ENCODE data around the gene SLC6A11. TPM values are rescaled to one million over a fixed set of nuclear protein-coding genes. Genes with fewer than 3 reads are reported as not detected.

The SLC6A11 gene
- total RNA-seq, 4 donors from 2014 or later = 0.30 to 0.44 (median 0.42) TPM; not detected in 1

GRCh38 chr3:10936686-10937085 lies 120.7 kb downstream of the SLC6A11 start:
- Histone ChIP-seq H3K4me1 (peaks cover 0 to 22% (median 0%) of the 10 kb centered on the region in 4 donors), H3K27me3 (no peaks in the 10 kb centered on the region), H3K4me3 (no peak overlapping the region), H3K36me3 (no peaks in the 10 kb centered on the region), H3K9me3 (no peaks in the 10 kb centered on the region), H3K27ac (no peak overlapping the region)
- DNase-seq (ENCODE audit: low spot score in 2 of 2) = no peak
- 66 to 72% methylated on average over 7 of the region's 7 CpGs for WGBS, 2 donors
- TF ChIP-seq POLR2A (IDR thresholded peaks at IDR 0.05) (no peak), EP300 (IDR thresholded peaks at IDR 0.05) (no peak)
- TF ChIP-seq, protein P1, sequence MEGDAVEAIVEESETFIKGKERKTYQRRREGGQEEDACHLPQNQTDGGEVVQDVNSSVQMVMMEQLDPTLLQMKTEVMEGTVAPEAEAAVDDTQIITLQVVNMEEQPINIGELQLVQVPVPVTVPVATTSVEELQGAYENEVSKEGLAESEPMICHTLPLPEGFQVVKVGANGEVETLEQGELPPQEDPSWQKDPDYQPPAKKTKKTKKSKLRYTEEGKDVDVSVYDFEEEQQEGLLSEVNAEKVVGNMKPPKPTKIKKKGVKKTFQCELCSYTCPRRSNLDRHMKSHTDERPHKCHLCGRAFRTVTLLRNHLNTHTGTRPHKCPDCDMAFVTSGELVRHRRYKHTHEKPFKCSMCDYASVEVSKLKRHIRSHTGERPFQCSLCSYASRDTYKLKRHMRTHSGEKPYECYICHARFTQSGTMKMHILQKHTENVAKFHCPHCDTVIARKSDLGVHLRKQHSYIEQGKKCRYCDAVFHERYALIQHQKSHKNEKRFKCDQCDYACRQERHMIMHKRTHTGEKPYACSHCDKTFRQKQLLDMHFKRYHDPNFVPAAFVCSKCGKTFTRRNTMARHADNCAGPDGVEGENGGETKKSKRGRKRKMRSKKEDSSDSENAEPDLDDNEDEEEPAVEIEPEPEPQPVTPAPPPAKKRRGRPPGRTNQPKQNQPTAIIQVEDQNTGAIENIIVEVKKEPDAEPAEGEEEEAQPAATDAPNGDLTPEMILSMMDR (IDR thresholded peaks at IDR 0.05) = no peak

GRCh38 chr3:10937141-10937825 lies 121.3 kb downstream of the SLC6A11 start:
- H3K4me3 ChIP-seq = no peak overlapping the region

GRCh38 chr3:10939556-10939955 lies 123.5 kb downstream of the SLC6A11 start:
- TF ChIP-seq, protein P1 (IDR thresholded peaks at IDR 0.05) = no peak
- TF ChIP-seq EP300 (IDR thresholded peaks at IDR 0.05) (no peak), POLR2A (IDR thresholded peaks at IDR 0.05) (no peak)
- H3K27me3 ChIP-seq = no peaks in the 10 kb centered on the region
- WGBS, 2 donors = 88 to 91% methylated on average over 4 of the region's 4 CpGs
- H3K4me1 ChIP-seq = peaks cover 0 to 7% (median 0%) of the 10 kb centered on the region in 4 donors
- no peaks in the 10 kb centered on the region for H3K36me3 ChIP-seq
- H3K9me3 ChIP-seq = peaks cover 0 to 7% (median 0%) of the 10 kb centered on the region in 4 donors
- no peak overlapping the region for H3K27ac ChIP-seq
- H3K4me3 ChIP-seq = no peak overlapping the region
- DNase-seq (ENCODE audit: low spot score in 2 of 2) = no peak

More at GRCh38 chr3:10937141-10937825, 121.3 kb downstream of the SLC6A11 start:
- peaks cover 0 to 22% (median 0%) of the 10 kb centered on the region in 4 donors for H3K4me1 ChIP-seq
- H3K27ac ChIP-seq = no peak overlapping the region
- no peak for DNase-seq (ENCODE audit: low spot score in 2 of 2)
- WGBS, 2 donors = 84 to 87% methylated on average over 11 to 12 of the region's 12 CpGs
- no peaks in the 10 kb centered on the region for H3K36me3 ChIP-seq
- peaks cover 0 to 3% (median 0%) of the 10 kb centered on the region in 4 donors for H3K9me3 ChIP-seq
- no peaks in the 10 kb centered on the region for H3K27me3 ChIP-seq
- TF ChIP-seq EP300 (IDR thresholded peaks at IDR 0.05) (no peak), POLR2A (IDR thresholded peaks at IDR 0.05) (no peak)
- TF ChIP-seq, protein P1 (IDR thresholded peaks at IDR 0.05) = no peak

- H3K27me3 ChIP-seq = no peaks in the 10 kb centered on the region
These were observed 124.1 kb downstream of the SLC6A11 start for GRCh38 chr3:10940106-10940505.

DNA sequence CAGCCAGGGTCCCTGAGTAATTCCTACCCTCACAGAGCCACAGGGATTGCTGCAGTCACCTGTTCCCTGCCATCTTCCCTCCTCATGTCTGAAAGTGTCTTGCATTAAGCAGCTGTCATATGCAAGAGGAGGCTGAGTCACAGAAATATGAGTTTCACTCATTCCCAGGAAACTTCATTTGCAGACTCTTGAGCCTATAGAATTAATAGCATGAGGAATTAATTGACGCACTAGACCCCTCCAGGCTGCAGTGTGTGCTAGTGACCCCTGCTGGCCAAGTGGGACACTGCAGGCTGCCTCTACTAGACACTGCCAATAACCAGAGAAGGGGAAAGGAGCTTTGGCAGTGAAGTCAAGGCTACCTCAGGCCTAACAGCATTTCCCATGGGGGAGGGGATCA lies 125.9 kb downstream of the SLC6A11 start:
- H3K27ac ChIP-seq = no peak overlapping the region
- H3K9me3 ChIP-seq = peaks cover 0 to 7% (median 0%) of the 10 kb centered on the region in 4 donors
- 85 to 100% methylated on average over 1 of the region's 1 CpG for WGBS, 2 donors
- no peak for DNase-seq (ENCODE audit: low spot score in 2 of 2)
- H3K27me3 ChIP-seq = no peaks in the 10 kb centered on the region
- no peak for TF ChIP-seq EP300 (IDR thresholded peaks at IDR 0.05)
- TF ChIP-seq, protein P1 (IDR thresholded peaks at IDR 0.05) = peak in 2 of 5 experiments; percentile 19 to 25
- no peaks in the 10 kb centered on the region for H3K4me1 ChIP-seq
- no peaks in the 10 kb centered on the region for H3K36me3 ChIP-seq
- H3K4me3 ChIP-seq = no peak overlapping the region

More at GRCh38 chr3:10940106-10940505, 124.1 kb downstream of the SLC6A11 start:
- no peak overlapping the region for H3K4me3 ChIP-seq
- H3K4me1 ChIP-seq = peaks cover 0 to 7% (median 0%) of the 10 kb centered on the region in 4 donors
- no peaks in the 10 kb centered on the region for H3K36me3 ChIP-seq
- peaks cover 0 to 7% (median 0%) of the 10 kb centered on the region in 4 donors for H3K9me3 ChIP-seq
- TF ChIP-seq, protein P1 (IDR thresholded peaks at IDR 0.05) = no peak
- TF ChIP-seq EP300 (IDR thresholded peaks at IDR 0.05) (no peak), POLR2A (IDR thresholded peaks at IDR 0.05) (no peak)
- DNase-seq (ENCODE audit: low spot score in 2 of 2) = no peak
- 57 to 63% methylated on average over 10 to 12 of the region's 12 CpGs for WGBS, 2 donors
- H3K27ac ChIP-seq = no peak overlapping the region

Measured in tibial nerve (tissue), 4 donors.